ENCODE results near the gene BCL2L15.

GRCh38 chr1:113836534-113836933 is 50.8 kb downstream of the BCL2L15 start:
- TF ChIP-seq CTCF (IDR thresholded peaks at IDR 0.05), result no peak
- TF ChIP-seq PREB (CRISPR knock-in tag; IDR thresholded peaks at IDR 0.05; ENCODE audit: borderline replicate concordance), result no peak
- TF ChIP-seq NFYB (CRISPR knock-in tag; conservative IDR thresholded peaks at IDR 0.05; ENCODE audit: low read depth), result no peak
- no peak for TF ChIP-seq ATF3 (CRISPR knock-in tag; conservative IDR thresholded peaks at IDR 0.05)
- no peak for TF ChIP-seq SP1 (CRISPR knock-in tag; conservative IDR thresholded peaks at IDR 0.05)

All from WTC11 (cell line).